ENCODE measurements around the gene PABPC3. TPM values are rescaled to one million over a fixed set of nuclear protein-coding genes. Genes with fewer than 3 reads are reported as not detected.

Gene PABPC3
- total RNA-seq, 1 donor from 2014 or later = under 0.01 TPM

DNA sequence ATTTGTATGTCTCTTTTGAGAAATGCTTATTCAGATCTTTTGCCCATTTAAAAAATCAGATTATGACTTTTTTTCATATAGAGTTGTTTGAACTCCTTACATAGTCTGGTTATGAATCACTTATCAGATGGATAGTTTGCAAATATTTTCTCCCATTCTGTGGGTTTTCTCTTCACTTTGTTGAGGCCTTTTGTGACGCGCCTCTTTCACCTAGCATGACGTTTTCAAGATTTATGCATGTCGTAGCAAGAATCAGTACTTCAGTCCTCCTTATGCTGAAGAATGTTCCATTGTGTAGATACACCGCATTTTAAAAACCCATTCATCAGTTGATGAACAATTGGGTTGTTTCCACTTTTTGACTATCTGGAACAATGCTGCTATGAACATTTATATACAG lies 13.4 kb downstream of the PABPC3 start:
- no peaks in the 10 kb centered on the region for H3K9me3 ChIP-seq (ENCODE audit: control insufficient read depth in 3 of 3, low read length in 3 of 3)
- H3K27me3 ChIP-seq (ENCODE audit: control insufficient read depth in 3 of 3, insufficient read depth in 3 of 3, low read length in 3 of 3) = peaks cover 0 to 3% (median 0%) of the 10 kb centered on the region in 3 donors
- H3K4me1 ChIP-seq (ENCODE audit: control insufficient read depth in 3 of 3, insufficient read depth in 3 of 3, low read length in 3 of 3) = no peaks in the 10 kb centered on the region
- no peak overlapping the region for H3K4me3 ChIP-seq (ENCODE audit: low read length in 3 of 3)
- no peak overlapping the region for H3K9ac ChIP-seq (ENCODE audit: low read depth in 1 of 3, low read length in 3 of 3)
- H3K36me3 ChIP-seq (ENCODE audit: control insufficient read depth in 3 of 3, insufficient read depth in 3 of 3, low read length in 3 of 3) = no peaks in the 10 kb centered on the region
- no peak overlapping the region for H3K27ac ChIP-seq (ENCODE audit: low read depth, low read length)

- Histone ChIP-seq H3K4me1 (ENCODE audit: control insufficient read depth in 3 of 3, insufficient read depth in 3 of 3, low read length in 3 of 3) (no peaks in the 10 kb centered on the region), H3K27me3 (ENCODE audit: control insufficient read depth in 3 of 3, insufficient read depth in 3 of 3, low read length in 3 of 3) (peaks cover 0 to 10% (median 0%) of the 10 kb centered on the region in 3 donors), H3K9me3 (ENCODE audit: control insufficient read depth in 3 of 3, low read length in 3 of 3) (no peaks in the 10 kb centered on the region), H3K36me3 (ENCODE audit: control insufficient read depth in 3 of 3, insufficient read depth in 3 of 3, low read length in 3 of 3) (no peaks in the 10 kb centered on the region), H3K27ac (ENCODE audit: low read depth, low read length) (no peak overlapping the region), H3K4me3 (ENCODE audit: low read length in 3 of 3) (no peak overlapping the region), H3K9ac (ENCODE audit: low read depth in 1 of 3, low read length in 3 of 3) (no peak overlapping the region)
Measured at GRCh38 chr13:25110956-25111584, 15.1 kb downstream of the PABPC3 start.

GRCh38 chr13:25111585-25111956 lies 15.6 kb downstream of the PABPC3 start:
- H3K9me3 ChIP-seq (ENCODE audit: control insufficient read depth in 3 of 3, low read length in 3 of 3) = no peaks in the 10 kb centered on the region
- H3K4me3 ChIP-seq (ENCODE audit: low read length in 3 of 3) = no peak overlapping the region
- H3K27ac ChIP-seq (ENCODE audit: low read depth, low read length) = no peak overlapping the region
- peaks cover 0 to 10% (median 0%) of the 10 kb centered on the region in 3 donors for H3K27me3 ChIP-seq (ENCODE audit: control insufficient read depth in 3 of 3, insufficient read depth in 3 of 3, low read length in 3 of 3)
- H3K4me1 ChIP-seq (ENCODE audit: control insufficient read depth in 3 of 3, insufficient read depth in 3 of 3, low read length in 3 of 3) = no peaks in the 10 kb centered on the region
- H3K9ac ChIP-seq (ENCODE audit: low read depth in 1 of 3, low read length in 3 of 3) = no peak overlapping the region
- H3K36me3 ChIP-seq (ENCODE audit: control insufficient read depth in 3 of 3, insufficient read depth in 3 of 3, low read length in 3 of 3) = no peaks in the 10 kb centered on the region

DNA sequence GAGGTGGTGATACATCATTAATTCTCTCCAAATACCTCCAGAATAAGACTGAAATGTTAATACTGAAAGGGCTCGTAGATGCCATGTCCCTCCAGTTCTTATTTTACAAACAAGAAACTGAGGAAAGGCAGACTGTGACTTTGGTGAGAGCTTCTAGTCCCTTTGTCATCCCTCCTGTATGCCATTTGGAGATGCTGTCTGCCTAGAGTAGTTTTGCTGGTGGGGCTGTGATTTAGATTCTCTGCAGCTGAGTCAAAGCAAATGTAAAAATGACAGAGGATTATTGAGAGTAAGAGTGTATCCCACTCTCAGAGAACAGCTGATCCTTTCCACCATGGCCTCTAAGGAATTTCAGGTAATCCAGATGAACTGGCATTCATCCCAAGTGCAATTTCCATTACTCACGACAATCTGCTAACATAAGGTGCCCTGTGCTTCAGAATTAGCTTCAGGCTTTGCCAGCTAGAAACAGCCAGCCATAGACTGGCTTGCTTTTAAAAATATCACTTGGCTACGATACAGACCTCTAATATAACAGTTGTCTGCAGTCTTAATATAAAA lies 16.8 kb downstream of the PABPC3 start:
- Histone ChIP-seq H3K27me3 (ENCODE audit: control insufficient read depth in 3 of 3, insufficient read depth in 3 of 3, low read length in 3 of 3) (peaks cover 0 to 10% (median 0%) of the 10 kb centered on the region in 3 donors), H3K4me3 (ENCODE audit: low read length in 3 of 3) (no peak overlapping the region), H3K27ac (ENCODE audit: low read depth, low read length) (no peak overlapping the region), H3K9ac (ENCODE audit: low read depth in 1 of 3, low read length in 3 of 3) (no peak overlapping the region), H3K9me3 (ENCODE audit: control insufficient read depth in 3 of 3, low read length in 3 of 3) (no peaks in the 10 kb centered on the region), H3K4me1 (ENCODE audit: control insufficient read depth in 3 of 3, insufficient read depth in 3 of 3, low read length in 3 of 3) (no peaks in the 10 kb centered on the region), H3K36me3 (ENCODE audit: control insufficient read depth in 3 of 3, insufficient read depth in 3 of 3, low read length in 3 of 3) (no peaks in the 10 kb centered on the region)

DNA sequence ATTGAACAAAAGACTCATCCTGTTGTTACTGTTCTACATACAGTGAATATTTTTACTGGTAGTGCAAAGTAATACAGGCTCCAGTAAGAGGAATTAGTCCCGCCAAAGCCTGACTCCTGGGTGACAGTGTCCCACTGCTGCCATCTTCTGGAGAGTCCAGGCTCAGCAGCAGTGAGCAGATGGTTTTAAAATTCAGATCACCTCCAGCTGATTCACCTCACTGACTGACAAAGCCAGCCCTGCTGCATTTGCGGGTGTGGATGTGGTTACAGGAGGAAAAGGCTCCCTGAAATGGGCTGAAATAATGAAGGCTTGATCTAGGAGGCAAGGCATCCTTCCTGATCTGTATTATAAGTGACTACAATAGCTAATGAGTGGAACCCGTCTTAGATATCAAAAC lies 18.3 kb downstream of the PABPC3 start:
- Histone ChIP-seq H3K27me3 (ENCODE audit: control insufficient read depth in 3 of 3, insufficient read depth in 3 of 3, low read length in 3 of 3) (peaks cover 0 to 14% (median 4%) of the 10 kb centered on the region in 3 donors), H3K27ac (ENCODE audit: low read depth, low read length) (no peak overlapping the region), H3K9me3 (ENCODE audit: control insufficient read depth in 3 of 3, low read length in 3 of 3) (no peaks in the 10 kb centered on the region), H3K4me3 (ENCODE audit: low read length in 3 of 3) (no peak overlapping the region), H3K36me3 (ENCODE audit: control insufficient read depth in 3 of 3, insufficient read depth in 3 of 3, low read length in 3 of 3) (no peaks in the 10 kb centered on the region), H3K4me1 (ENCODE audit: control insufficient read depth in 3 of 3, insufficient read depth in 3 of 3, low read length in 3 of 3) (no peaks in the 10 kb centered on the region), H3K9ac (ENCODE audit: low read depth in 1 of 3, low read length in 3 of 3) (no peak overlapping the region)

DNA sequence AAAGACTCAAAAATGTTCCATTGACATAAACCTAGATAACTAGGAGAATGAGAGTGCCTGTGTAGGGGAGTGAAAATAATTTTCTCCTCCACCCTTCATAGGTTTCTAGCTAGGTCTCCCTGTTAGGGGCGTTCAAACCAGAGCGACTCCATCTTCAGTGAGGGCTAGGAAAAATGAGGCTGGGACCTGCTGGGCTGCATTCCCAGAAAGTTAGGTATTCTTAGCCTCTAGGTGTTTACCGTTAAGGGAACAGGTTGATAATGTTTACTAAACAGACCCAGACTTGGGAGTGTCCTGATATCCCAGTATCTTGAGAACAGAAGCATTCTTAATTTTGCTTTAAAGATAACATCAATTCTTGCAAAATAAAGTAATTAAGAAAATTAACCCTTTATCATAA lies 20.1 kb downstream of the PABPC3 start:
- H3K36me3 ChIP-seq (ENCODE audit: control insufficient read depth in 3 of 3, insufficient read depth in 3 of 3, low read length in 3 of 3) = no peaks in the 10 kb centered on the region
- peaks cover 0 to 14% (median 4%) of the 10 kb centered on the region in 3 donors for H3K27me3 ChIP-seq (ENCODE audit: control insufficient read depth in 3 of 3, insufficient read depth in 3 of 3, low read length in 3 of 3)

GRCh38 chr13:25117312-25117711 lies 21.4 kb downstream of the PABPC3 start:
- no peak overlapping the region for H3K9ac ChIP-seq (ENCODE audit: low read depth in 1 of 3, low read length in 3 of 3)
- H3K36me3 ChIP-seq (ENCODE audit: control insufficient read depth in 3 of 3, insufficient read depth in 3 of 3, low read length in 3 of 3) = no peaks in the 10 kb centered on the region
- no peaks in the 10 kb centered on the region for H3K4me1 ChIP-seq (ENCODE audit: control insufficient read depth in 3 of 3, insufficient read depth in 3 of 3, low read length in 3 of 3)
- no peaks in the 10 kb centered on the region for H3K9me3 ChIP-seq (ENCODE audit: control insufficient read depth in 3 of 3, low read length in 3 of 3)
- no peak overlapping the region for H3K27ac ChIP-seq (ENCODE audit: low read depth, low read length)
- H3K4me3 ChIP-seq (ENCODE audit: low read length in 3 of 3) = no peak overlapping the region
- peaks cover 0 to 13% (median 4%) of the 10 kb centered on the region in 3 donors for H3K27me3 ChIP-seq (ENCODE audit: control insufficient read depth in 3 of 3, insufficient read depth in 3 of 3, low read length in 3 of 3)

More for the DNA sequence above, 20.1 kb downstream of the PABPC3 start:
- Histone ChIP-seq H3K27ac (ENCODE audit: low read depth, low read length) (no peak overlapping the region), H3K9me3 (ENCODE audit: control insufficient read depth in 3 of 3, low read length in 3 of 3) (no peaks in the 10 kb centered on the region), H3K4me1 (ENCODE audit: control insufficient read depth in 3 of 3, insufficient read depth in 3 of 3, low read length in 3 of 3) (no peaks in the 10 kb centered on the region), H3K4me3 (ENCODE audit: low read length in 3 of 3) (no peak overlapping the region), H3K9ac (ENCODE audit: low read depth in 1 of 3, low read length in 3 of 3) (no peak overlapping the region)

DNA sequence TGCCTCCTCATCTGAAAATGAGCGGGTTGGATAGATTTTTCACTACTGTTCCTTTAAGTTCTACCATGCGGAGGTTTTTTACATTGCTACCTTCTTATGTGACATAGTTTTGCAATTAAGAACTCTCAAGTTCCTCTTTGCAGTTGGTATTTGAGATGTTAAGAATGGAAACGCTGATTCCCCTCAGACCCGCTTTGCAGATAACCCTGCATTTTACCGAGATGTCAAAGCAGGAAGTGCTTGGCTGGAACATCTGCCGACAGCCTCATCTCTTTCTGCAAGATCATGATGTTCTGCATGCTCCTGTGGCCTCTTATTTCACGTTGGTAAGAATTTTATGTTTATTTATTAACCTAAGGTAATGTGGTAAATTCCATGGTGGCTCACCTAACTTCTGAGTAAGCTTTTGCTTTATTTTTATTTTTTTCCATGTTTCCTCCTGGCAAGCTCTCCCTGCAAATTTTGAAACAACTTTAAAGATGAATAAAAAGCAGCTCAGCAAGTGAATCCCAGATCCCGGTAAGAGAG lies 22.5 kb downstream of the PABPC3 start:
- peaks cover 0 to 13% (median 4%) of the 10 kb centered on the region in 3 donors for H3K27me3 ChIP-seq (ENCODE audit: control insufficient read depth in 3 of 3, insufficient read depth in 3 of 3, low read length in 3 of 3)

GRCh38 chr13:25130944-25131343 lies 35.0 kb downstream of the PABPC3 start:
- H3K9ac ChIP-seq (ENCODE audit: low read depth in 1 of 3, low read length in 3 of 3) = no peak overlapping the region
- no peaks in the 10 kb centered on the region for H3K4me1 ChIP-seq (ENCODE audit: control insufficient read depth in 3 of 3, insufficient read depth in 3 of 3, low read length in 3 of 3)
- H3K4me3 ChIP-seq (ENCODE audit: low read length in 3 of 3) = no peak overlapping the region
- peaks cover 0 to 2% (median 0%) of the 10 kb centered on the region in 3 donors for H3K9me3 ChIP-seq (ENCODE audit: control insufficient read depth in 3 of 3, low read length in 3 of 3)
- H3K27ac ChIP-seq (ENCODE audit: low read depth, low read length) = no peak overlapping the region
- H3K36me3 ChIP-seq (ENCODE audit: control insufficient read depth in 3 of 3, insufficient read depth in 3 of 3, low read length in 3 of 3) = no peaks in the 10 kb centered on the region
- peaks cover 0 to 15% (median 0%) of the 10 kb centered on the region in 3 donors for H3K27me3 ChIP-seq (ENCODE audit: control insufficient read depth in 3 of 3, insufficient read depth in 3 of 3, low read length in 3 of 3)

More for the DNA sequence above, 22.5 kb downstream of the PABPC3 start:
- H3K4me1 ChIP-seq (ENCODE audit: control insufficient read depth in 3 of 3, insufficient read depth in 3 of 3, low read length in 3 of 3) = no peaks in the 10 kb centered on the region
- H3K27ac ChIP-seq (ENCODE audit: low read depth, low read length) = no peak overlapping the region
- no peaks in the 10 kb centered on the region for H3K9me3 ChIP-seq (ENCODE audit: control insufficient read depth in 3 of 3, low read length in 3 of 3)
- no peak overlapping the region for H3K4me3 ChIP-seq (ENCODE audit: low read length in 3 of 3)
- no peaks in the 10 kb centered on the region for H3K36me3 ChIP-seq (ENCODE audit: control insufficient read depth in 3 of 3, insufficient read depth in 3 of 3, low read length in 3 of 3)
- no peak overlapping the region for H3K9ac ChIP-seq (ENCODE audit: low read depth in 1 of 3, low read length in 3 of 3)

DNA sequence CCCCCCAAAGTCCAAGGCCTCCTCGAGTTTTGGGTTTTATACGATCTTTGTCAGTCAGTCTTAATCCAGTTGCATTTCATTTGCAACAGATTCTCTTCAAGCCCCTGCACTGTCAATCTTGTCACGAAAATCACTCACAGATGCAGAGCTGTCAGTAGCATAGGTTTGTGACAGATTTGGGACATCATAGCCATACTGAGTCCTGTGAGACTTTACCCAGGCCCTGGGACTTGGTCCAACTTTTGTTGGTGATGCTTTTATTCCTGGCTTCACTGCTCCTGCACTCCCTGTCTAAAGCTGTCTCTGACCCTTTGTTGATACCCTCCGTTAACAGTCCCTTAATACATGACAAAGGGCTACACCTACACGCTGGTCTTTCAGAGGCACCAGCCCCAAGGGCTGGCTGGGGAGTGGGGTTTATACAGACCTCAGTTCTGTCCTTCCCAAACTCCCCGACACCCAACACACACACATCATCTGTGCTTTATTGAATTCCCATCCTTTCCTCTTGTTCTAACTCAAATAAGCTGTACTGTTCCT lies 36.0 kb downstream of the PABPC3 start:
- H3K9ac ChIP-seq (ENCODE audit: low read depth in 1 of 3, low read length in 3 of 3) = no peak overlapping the region
- H3K4me3 ChIP-seq (ENCODE audit: low read length in 3 of 3) = no peak overlapping the region
- H3K27me3 ChIP-seq (ENCODE audit: control insufficient read depth in 3 of 3, insufficient read depth in 3 of 3, low read length in 3 of 3) = peaks cover 0 to 18% (median 0%) of the 10 kb centered on the region in 3 donors
- H3K27ac ChIP-seq (ENCODE audit: low read depth, low read length) = no peak overlapping the region
- H3K36me3 ChIP-seq (ENCODE audit: control insufficient read depth in 3 of 3, insufficient read depth in 3 of 3, low read length in 3 of 3) = no peaks in the 10 kb centered on the region
- H3K4me1 ChIP-seq (ENCODE audit: control insufficient read depth in 3 of 3, insufficient read depth in 3 of 3, low read length in 3 of 3) = no peaks in the 10 kb centered on the region
- peaks cover 0 to 2% (median 0%) of the 10 kb centered on the region in 3 donors for H3K9me3 ChIP-seq (ENCODE audit: control insufficient read depth in 3 of 3, low read length in 3 of 3)

Data from skeletal muscle tissue (tissue), 4 donors.